Neuronal stem cell (in vitro differentiated cells): ENCODE measurements around the gene IGSF1.

ENCODE experiments used
- DNase-seq: peaks from one replicate; pipeline ENCODE4 v3.0.0-alpha.2; 2013; ENCODE audit warnings: low spot score
- H2AFZ ChIP-seq: one replicate; pipeline ENCODE4 v1.6.1; 2013; ENCODE audit warnings: mild to moderate bottlenecking, low read length, inconsistent platforms
- H2AK5ac ChIP-seq: 2 replicates; pipeline ENCODE4 v1.6.1; 2013; ENCODE audit warnings: low read depth, mild to moderate bottlenecking, inconsistent platforms, low read length, moderate library complexity, mixed read lengths
- H2BK120ac ChIP-seq: 2 replicates; pipeline ENCODE4 v1.6.1; 2013; ENCODE audit warnings: low read depth, mild to moderate bottlenecking, inconsistent platforms, low read length, moderate library complexity, mixed read lengths
- H2BK12ac ChIP-seq: one replicate; pipeline ENCODE4 v1.6.1; 2013; ENCODE audit warnings: low read length, inconsistent platforms
- H2BK15ac ChIP-seq: 2 replicates; pipeline ENCODE4 v1.6.1; 2013; ENCODE audit warnings: mild to moderate bottlenecking, low read length, inconsistent platforms, mixed read lengths
- H2BK5ac ChIP-seq: one replicate; pipeline ENCODE4 v1.6.1; 2013; ENCODE audit warnings: inconsistent platforms, mild to moderate bottlenecking, low read length, moderate library complexity
- H3K14ac ChIP-seq: one replicate; pipeline ENCODE4 v1.6.1; 2013; ENCODE audit warnings: low read length, inconsistent platforms
- H3K18ac ChIP-seq: 2 replicates; pipeline ENCODE4 v1.6.1; 2013; ENCODE audit warnings: low read length, inconsistent platforms
- H3K23ac ChIP-seq: 2 replicates; pipeline ENCODE4 v1.6.1; 2013; ENCODE audit warnings: low read depth, mild to moderate bottlenecking, mixed read lengths, low read length, inconsistent platforms; ENCODE audit not compliant: poor library complexity
- H3K27ac ChIP-seq: replicated peaks from 3 replicates; pipeline ENCODE4 v1.5.1; 2013; ENCODE audit warnings: low read length, inconsistent platforms
- H3K27me3 ChIP-seq, 3 experiments: 2 replicates each; pipeline ENCODE4 v1.6.1; 2013; ENCODE audit warnings: low read length in 3 of 3, mild to moderate bottlenecking in 2 of 3, inconsistent platforms in 1 of 3, low read depth in 1 of 3, mixed read lengths in 1 of 3, moderate library complexity in 1 of 3; ENCODE audit not compliant: control insufficient read depth in 3 of 3, insufficient read depth in 3 of 3
- H3K36me3 ChIP-seq, 2 donors: replicated peaks in 1 of 2; 2 replicates each; pipeline ENCODE4 v1.6.1; 2013; ENCODE audit warnings: low read length in 2 of 2; ENCODE audit not compliant: control insufficient read depth in 2 of 2, insufficient read depth in 2 of 2
- H3K4ac ChIP-seq: 2 replicates; pipeline ENCODE4 v1.6.1; 2013; ENCODE audit warnings: inconsistent platforms, mild to moderate bottlenecking, low read length, moderate library complexity
- H3K4me1 ChIP-seq, 2 donors: 1 replicate in 1 of 2; 2 replicates in 1 of 2; pipeline ENCODE4 v1.6.1; 2013; ENCODE audit warnings: low read length in 2 of 2, low read depth in 1 of 2; ENCODE audit not compliant: control insufficient read depth in 2 of 2, insufficient read depth in 1 of 2
- H3K4me2 ChIP-seq: one replicate; pipeline ENCODE4 v1.6.1; 2013; ENCODE audit warnings: mild to moderate bottlenecking, low read length, inconsistent platforms; ENCODE audit not compliant: insufficient read depth, poor library complexity, severe bottlenecking
- H3K4me3 ChIP-seq, 2 donors: 2 replicates each; pipeline ENCODE4 v1.5.1; 2013; ENCODE audit warnings: low read length in 2 of 2, mild to moderate bottlenecking in 2 of 2, inconsistent platforms in 1 of 2, moderate library complexity in 1 of 2
- H3K79me1 ChIP-seq: one replicate; pipeline ENCODE4 v1.6.1; 2013; ENCODE audit warnings: low read depth, mild to moderate bottlenecking, inconsistent platforms, low read length, moderate library complexity
- H3K9ac ChIP-seq: one replicate; pipeline ENCODE4 v1.6.1; 2013; ENCODE audit warnings: mild to moderate bottlenecking, low read depth, low read length, inconsistent platforms; ENCODE audit not compliant: poor library complexity
- H3K9me3 ChIP-seq, 2 donors: replicated peaks in 1 of 2; 2 replicates each; pipeline versions ENCODE3 to v1.6.1; 2013; ENCODE audit warnings: low read length in 2 of 2, mild to moderate bottlenecking in 2 of 2, inconsistent platforms in 1 of 2, low read depth in 1 of 2, mixed read lengths in 1 of 2, moderate library complexity in 1 of 2; ENCODE audit not compliant: control insufficient read depth in 2 of 2, insufficient read depth in 1 of 2
- H4K8ac ChIP-seq: one replicate; pipeline ENCODE4 v1.6.1; 2013; ENCODE audit warnings: low read depth, mild to moderate bottlenecking, inconsistent platforms, low read length, moderate library complexity
- H4K91ac ChIP-seq: one replicate; pipeline ENCODE4 v1.6.1; 2013; ENCODE audit warnings: low read length, low read depth, mild to moderate bottlenecking, inconsistent platforms; ENCODE audit not compliant: poor library complexity
- WGBS, 2 donors: extraction: QIAGEN DNeasy Blood & Tissue Kit; methylation state at CpG; one replicate each; pipeline ENCODE4 v1.1.7; 2013; ENCODE audit warnings: missing lambda C conversion rate in 2 of 2, mixed read lengths in 1 of 2; ENCODE audit not compliant: insufficient read length in 2 of 2, insufficient replicate concordance in 1 of 2; ENCODE audit errors: extremely low coverage in 2 of 2; 5-methylcytosine and 5-hydroxymethylcytosine counted together

Gene IGSF1

GRCh38 chrX:131264665-131265064 lies 24.4 kb downstream of the IGSF1 start:
- Histone ChIP-seq H2AFZ (no peak overlapping the region), H2BK12ac (no peak overlapping the region), H3K27me3 (peaks cover 0 to 3% (median 0%) of the 10 kb centered on the region in 3 experiments), H3K4me2 (no peak overlapping the region), H3K36me3 (no peaks in the 10 kb centered on the region), H3K9me3 (no peaks in the 10 kb centered on the region), H3K18ac (no peak overlapping the region), H3K27ac (no peak overlapping the region), H3K79me1 (no peaks in the 10 kb centered on the region), H2BK15ac (no peak overlapping the region), H3K4ac (no peak overlapping the region), H3K14ac (no peak overlapping the region), H3K23ac (no peak overlapping the region), H3K4me1 (no peaks in the 10 kb centered on the region), H3K4me3 (no peak overlapping the region), H2AK5ac (no peak overlapping the region), H3K9ac (no peak overlapping the region), H2BK5ac (no peak overlapping the region), H4K8ac (no peak overlapping the region), H2BK120ac (no peak overlapping the region), H4K91ac (no peak overlapping the region)
- no CpG with 5 or more reads among the region's 7 CpGs for WGBS, 2 donors
- DNase-seq: no peak

- Histone ChIP-seq H4K91ac (no peak overlapping the region), H3K4me3 (no peak overlapping the region), H3K36me3 (no peaks in the 10 kb centered on the region), H2BK5ac (no peak overlapping the region), H3K18ac (no peak overlapping the region), H2BK15ac (no peak overlapping the region), H3K4me2 (no peak overlapping the region), H2BK12ac (no peak overlapping the region), H3K4ac (no peak overlapping the region), H4K8ac (no peak overlapping the region), H3K79me1 (no peaks in the 10 kb centered on the region), H3K4me1 (no peaks in the 10 kb centered on the region), H3K23ac (no peak overlapping the region), H3K9me3 (no peaks in the 10 kb centered on the region), H3K9ac (no peak overlapping the region), H3K27ac (no peak overlapping the region), H3K27me3 (peaks cover 0 to 3% (median 0%) of the 10 kb centered on the region in 3 experiments), H2BK120ac (no peak overlapping the region), H2AK5ac (no peak overlapping the region), H3K14ac (no peak overlapping the region), H2AFZ (no peak overlapping the region)
- DNase-seq: no peak
- no CpG with 5 or more reads among the region's 2 CpGs for WGBS, 2 donors
Measured at GRCh38 chrX:131264053-131264452, 25.1 kb downstream of the IGSF1 start.

- Histone ChIP-seq H3K27ac (no peak overlapping the region), H3K23ac (no peak overlapping the region), H3K4me2 (no peak overlapping the region), H2BK12ac (no peak overlapping the region), H2BK120ac (no peak overlapping the region), H3K14ac (no peak overlapping the region), H3K4me1 (no peaks in the 10 kb centered on the region), H3K18ac (no peak overlapping the region), H4K91ac (no peak overlapping the region), H4K8ac (no peak overlapping the region), H3K9me3 (no peaks in the 10 kb centered on the region), H3K4ac (no peak overlapping the region), H3K9ac (no peak overlapping the region), H2AK5ac (no peak overlapping the region), H2BK5ac (no peak overlapping the region), H3K79me1 (no peaks in the 10 kb centered on the region), H3K27me3 (peaks cover 0 to 5% (median 0%) of the 10 kb centered on the region in 3 experiments), H3K36me3 (no peaks in the 10 kb centered on the region), H3K4me3 (no peak overlapping the region), H2BK15ac (no peak overlapping the region), H2AFZ (no peak overlapping the region)
- no CpG with 5 or more reads among the region's 13 CpGs for WGBS, 2 donors
- no peak for DNase-seq
Measured at GRCh38 chrX:131262738-131263679, 26.1 kb downstream of the IGSF1 start.

GRCh38 chrX:131262200-131262599 lies 26.9 kb downstream of the IGSF1 start:
- H3K27ac ChIP-seq: no peak overlapping the region
- DNase-seq: no peak
- no peak overlapping the region for H3K14ac ChIP-seq
- no peak overlapping the region for H3K18ac ChIP-seq
- H3K4me1 ChIP-seq: no peaks in the 10 kb centered on the region
- peaks cover 0 to 7% (median 0%) of the 10 kb centered on the region in 3 experiments for H3K27me3 ChIP-seq
- no peak overlapping the region for H4K8ac ChIP-seq
- no peaks in the 10 kb centered on the region for H3K36me3 ChIP-seq
- H4K91ac ChIP-seq: no peak overlapping the region
- no peak overlapping the region for H2BK15ac ChIP-seq
- no peak overlapping the region for H3K4me2 ChIP-seq
- H3K4me3 ChIP-seq: no peak overlapping the region
- no peak overlapping the region for H2BK5ac ChIP-seq
- H2AK5ac ChIP-seq: no peak overlapping the region
- H2AFZ ChIP-seq: no peak overlapping the region
- no peak overlapping the region for H2BK120ac ChIP-seq
- H3K9ac ChIP-seq: no peak overlapping the region
- no peak overlapping the region for H3K23ac ChIP-seq
- H2BK12ac ChIP-seq: no peak overlapping the region
- no peak overlapping the region for H3K4ac ChIP-seq
- no peaks in the 10 kb centered on the region for H3K9me3 ChIP-seq
- no peaks in the 10 kb centered on the region for H3K79me1 ChIP-seq
